Umbilical cord (tissue), 2 donors: ENCODE data around the gene SMCR8. TPM values are rescaled to one million over a fixed set of nuclear protein-coding genes. Genes with fewer than 3 reads are reported as not detected.
"Not testable (repeated sequence)": the region's sequence is repeated elsewhere in the genome, so short reads cannot be mapped to it uniquely, and the experiment has no call there.

ENCODE experiments used
- DNase-seq: peaks from one replicate; pipeline ENCODE4 v3.0.0-alpha.2; 2015; ENCODE audit warnings: low spot score
- total RNA-seq: library from RNA; depleted of rRNA; stranded (reverse); fragments of >200 nt; gene quantifications from one replicate; pipeline ENCODE4 v1.2.3, GENCODE V29; 2014; ENCODE audit warnings: low replicate concordance; ENCODE audit not compliant: insufficient read depth

Gene SMCR8
- total RNA-seq, 1 donor from 2014 or later: 7.2 TPM

DNA sequence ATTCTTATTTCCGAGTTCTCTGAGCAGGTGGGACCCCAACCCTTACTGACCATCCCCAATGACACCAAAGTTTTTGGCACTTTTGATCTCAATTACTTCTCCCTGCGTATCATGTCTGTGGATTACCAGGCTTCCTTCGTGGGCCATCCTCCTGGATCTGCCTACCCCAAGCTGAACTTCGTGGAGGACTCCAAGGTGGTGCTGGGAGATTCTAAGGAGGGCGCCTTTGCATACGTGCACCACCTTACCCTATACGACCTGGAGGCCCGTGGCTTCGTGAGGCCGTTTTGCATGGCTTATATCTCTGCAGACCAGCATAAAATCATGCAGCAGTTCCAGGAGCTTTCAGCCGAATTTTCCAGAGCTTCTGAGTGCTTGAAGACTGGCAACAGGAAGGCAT is 868 bp downstream of the SMCR8 start:
- DNase-seq: no peak

DNA sequence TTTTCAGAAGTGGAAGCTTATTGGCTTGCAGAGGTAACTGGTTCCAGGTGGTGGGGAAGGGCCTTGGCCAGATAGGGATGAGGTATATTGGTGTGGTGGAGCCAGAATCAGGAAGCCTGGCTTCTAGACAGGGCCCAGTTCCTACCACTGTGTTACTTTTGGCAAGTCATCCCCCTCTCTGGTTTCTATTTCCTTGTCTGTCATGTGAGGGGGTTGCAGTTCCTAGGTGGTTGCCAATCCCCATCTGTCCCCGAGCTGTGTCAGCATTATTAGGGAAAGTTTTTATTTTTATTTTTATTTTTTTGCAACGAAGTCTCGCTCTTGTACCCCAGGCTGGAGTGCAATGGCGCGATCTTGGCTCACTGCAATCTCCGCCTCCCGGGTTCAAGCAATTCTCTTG is 3.0 kb downstream of the SMCR8 start:
- DNase-seq: no peak

DNA sequence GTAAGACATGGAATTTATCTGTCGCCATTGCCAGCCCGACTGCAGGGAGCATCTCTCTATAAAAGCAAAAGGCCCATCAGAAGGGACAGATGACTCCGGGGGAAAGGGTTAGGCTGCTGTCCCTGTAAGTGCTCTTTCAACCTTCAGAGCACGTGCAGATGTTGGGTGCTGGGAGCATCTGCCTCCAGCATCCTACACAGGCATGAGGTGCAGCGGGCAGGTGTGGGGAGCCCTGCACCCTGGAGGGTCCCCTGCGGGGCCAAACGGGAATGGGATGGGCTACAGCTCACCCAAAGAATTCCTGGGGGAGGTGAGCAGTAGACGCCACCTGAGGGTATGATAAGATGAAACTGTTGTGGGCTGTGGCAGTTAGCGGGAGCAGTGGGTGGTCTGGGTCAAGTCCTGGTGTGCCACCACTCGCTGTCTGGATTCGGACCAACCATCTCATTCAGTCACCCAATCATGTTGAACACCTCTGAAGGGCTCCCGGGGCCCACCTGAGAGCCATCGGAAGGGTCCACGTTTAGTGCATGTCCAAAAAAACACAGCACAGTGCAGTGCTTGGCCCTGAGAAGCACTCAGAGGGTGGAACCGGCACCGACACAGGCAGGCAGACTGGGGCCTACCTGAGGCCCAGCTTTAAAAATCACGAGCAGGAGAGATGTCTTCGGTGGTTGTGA is 3.8 kb downstream of the SMCR8 start:
- DNase-seq: no peak

- peak; percentile 57 for DNase-seq
These were observed 4.6 kb downstream of the SMCR8 start for GRCh38 chr17:18319604-18320256.

DNA sequence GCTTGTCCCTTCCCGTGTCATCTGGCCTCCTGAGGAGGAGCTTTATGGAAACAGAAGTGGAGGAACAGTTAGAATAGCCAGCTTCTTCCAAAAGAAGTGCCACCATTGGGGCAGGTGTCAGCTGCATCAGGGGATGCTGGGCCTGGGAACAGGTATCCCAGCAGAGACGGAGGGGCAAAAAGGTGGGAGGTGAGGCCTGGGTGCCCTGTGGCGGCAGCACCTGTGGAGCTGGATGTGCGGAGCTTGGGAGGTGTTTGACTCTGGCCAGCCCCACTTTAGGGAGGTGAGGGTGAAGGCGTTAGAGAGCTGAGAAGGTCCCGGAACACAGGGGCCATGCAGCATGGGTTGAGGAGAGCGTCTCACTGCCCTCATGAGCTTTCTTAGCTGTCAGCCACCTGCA is 5.2 kb downstream of the SMCR8 start:
- DNase-seq: no peak

DNA sequence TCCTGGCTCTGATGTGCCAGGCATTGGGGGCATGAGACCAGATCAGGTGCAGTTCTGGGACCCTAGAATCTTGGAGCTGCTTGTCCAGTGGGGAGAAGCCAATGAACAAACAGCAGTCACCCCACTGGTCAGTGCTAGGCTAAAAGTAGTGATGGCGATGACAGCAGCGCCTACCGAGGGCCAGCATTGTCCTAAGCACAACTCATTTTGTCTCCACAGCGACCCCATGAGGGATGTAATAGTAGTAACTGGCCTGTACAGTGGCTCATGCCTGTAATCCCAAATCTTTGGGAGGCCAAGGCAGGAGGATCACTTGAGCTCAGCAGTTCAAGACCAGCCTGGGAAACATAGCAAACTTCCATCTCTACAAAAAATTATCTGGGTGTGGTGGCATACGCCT is 6.2 kb downstream of the SMCR8 start:
- DNase-seq: no peak

- DNase-seq: no peak
These were observed 7.4 kb downstream of the SMCR8 start for GRCh38 chr17:18322522-18322921.

GRCh38 chr17:18323007-18323406 is 7.9 kb downstream of the SMCR8 start:
- DNase-seq: no peak

GRCh38 chr17:18323507-18324139 is 8.5 kb downstream of the SMCR8 start:
- no peak for DNase-seq

DNA sequence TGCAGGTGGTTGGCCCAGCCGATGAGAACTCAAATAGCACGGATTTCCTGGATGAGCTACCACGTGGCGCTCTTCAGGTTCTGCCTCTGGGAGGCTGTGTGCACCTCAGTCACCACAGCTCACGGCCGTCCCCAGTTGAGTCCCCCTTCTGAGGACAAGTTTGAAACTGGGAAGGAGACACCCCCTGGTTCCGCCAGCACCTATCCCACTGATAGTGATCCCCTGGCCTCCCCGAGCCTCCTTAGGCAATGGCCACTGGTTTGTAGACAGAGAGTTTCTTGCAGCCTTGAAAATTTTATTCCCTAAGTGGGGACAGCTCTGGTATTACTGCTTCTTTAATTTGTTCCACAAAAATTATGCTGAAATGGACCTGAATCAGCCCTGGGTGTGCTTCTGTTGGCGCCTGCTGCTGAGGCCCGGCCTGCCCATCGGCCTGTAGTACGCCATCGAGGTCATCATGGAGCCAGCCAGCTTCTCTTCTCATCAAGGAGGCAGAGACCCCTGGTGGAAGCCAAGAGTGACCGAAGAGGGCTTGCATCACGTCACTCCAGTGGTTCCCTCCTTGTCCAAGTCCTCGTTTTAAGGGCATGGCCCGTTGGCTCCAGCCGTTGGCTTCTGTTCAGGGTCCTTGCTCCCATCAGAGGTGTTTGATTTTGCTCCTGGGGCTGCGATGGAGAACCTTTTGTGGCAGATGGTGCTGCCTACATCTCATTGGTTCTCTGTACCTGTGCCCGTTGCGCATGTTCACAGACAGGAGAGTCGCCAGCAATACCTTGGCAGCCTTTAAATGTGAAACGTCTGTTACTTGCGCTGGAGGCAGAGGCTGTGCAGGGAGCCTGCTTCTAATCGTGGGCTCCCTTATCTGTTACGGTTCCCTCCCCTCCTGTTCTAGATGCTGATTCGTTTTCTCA is 9.3 kb downstream of the SMCR8 start:
- DNase-seq: no peak

GRCh38 chr17:18326039-18326438 is 10.9 kb downstream of the SMCR8 start:
- DNase-seq: no peak

GRCh38 chr17:18326572-18326971 is 11.5 kb downstream of the SMCR8 start:
- no peak for DNase-seq

- no peak for DNase-seq
These were observed 12.0 kb downstream of the SMCR8 start for GRCh38 chr17:18327093-18327492.

DNA sequence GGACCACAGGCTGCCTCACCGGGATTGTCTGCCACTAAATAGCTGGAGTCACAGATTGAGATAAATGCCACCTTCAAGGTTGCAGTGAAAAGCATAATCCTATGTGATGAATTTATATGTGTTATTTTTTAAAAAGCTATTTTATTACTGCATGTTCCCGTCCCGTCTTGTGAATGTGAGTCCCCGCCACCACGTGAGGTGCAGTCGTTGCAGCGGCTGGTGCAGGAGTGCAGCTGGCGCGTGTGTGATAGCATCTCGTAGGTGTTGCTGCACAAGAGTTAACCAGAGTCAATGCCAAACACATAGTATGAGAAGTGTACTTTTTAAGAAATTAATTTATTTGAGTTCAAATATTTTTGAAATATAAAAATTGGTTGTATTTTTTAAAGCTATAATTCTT is 12.5 kb downstream of the SMCR8 start:
- no peak for DNase-seq

GRCh38 chr17:18328643-18329204 is 13.6 kb downstream of the SMCR8 start:
- DNase-seq: no peak

DNA sequence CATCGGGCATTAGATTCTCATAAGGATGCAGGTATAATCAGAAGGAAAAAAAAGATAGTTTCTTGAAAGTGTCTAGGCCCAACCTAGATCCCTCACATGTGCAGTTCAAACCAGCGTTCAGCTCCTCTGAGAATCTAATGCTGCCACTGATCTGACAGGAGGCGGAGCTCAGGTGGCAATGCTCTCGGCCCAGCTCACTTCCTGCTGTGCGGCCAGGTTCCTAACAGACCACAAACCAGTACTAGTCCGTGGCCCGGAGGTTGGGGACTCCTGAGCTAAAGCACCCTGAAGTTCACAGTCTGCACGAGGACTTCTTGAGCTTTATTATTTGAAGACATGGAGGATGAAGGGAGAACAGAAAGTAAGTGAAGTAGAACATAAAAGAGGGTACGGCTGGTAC is 16.8 kb downstream of the SMCR8 start:
- DNase-seq: no peak

- DNase-seq: no peak
These were observed 17.9 kb downstream of the SMCR8 start for GRCh38 chr17:18332909-18333489.

- not testable (repeated sequence) for DNase-seq
These were observed 23.1 kb downstream of the SMCR8 start for GRCh38 chr17:18338158-18338557.

DNA sequence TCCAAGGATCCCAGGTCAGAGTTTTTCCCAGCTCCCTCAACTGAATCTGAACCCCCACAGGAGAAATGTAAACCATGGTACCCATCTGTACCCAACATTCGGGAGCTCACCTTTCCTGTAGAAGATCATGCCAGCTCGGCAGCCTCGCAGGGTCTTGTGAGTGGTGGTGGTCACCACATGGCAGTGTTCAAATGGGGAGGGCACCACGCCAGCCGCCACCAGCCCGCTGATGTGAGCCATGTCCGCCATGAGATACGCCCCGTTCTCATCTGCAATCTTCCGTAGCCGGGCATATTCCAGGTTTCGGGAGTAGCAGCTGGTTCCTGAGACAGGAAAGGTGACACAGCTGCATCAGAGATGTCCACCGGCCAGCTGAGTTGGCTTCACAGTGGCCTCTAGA is 24.8 kb downstream of the SMCR8 start:
- no peak for DNase-seq

GRCh38 chr17:18344021-18344420 is 28.9 kb downstream of the SMCR8 start:
- DNase-seq: no peak

DNA sequence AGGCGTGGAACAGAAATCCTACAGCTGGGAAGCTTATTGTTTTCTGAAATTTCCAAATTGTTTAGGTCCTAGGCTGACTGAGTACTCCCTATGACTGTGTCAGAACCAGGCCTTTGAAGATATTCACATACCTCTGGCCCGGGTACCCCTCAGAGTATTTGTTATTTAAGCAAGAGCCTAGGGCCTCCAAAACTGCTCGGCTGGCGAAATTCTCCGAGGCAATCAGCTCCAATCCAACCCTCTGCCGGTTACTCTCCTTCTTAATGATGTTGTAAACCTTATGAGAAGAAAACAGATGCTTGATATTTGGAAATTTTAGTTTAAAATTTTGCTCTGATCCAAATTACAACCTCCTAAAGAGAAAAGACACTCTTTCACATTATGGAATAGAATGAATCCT is 38.4 kb downstream of the SMCR8 start:
- no peak for DNase-seq
